ENCODE data around the gene CTSE. TPM values are rescaled to one million over a fixed set of nuclear protein-coding genes. Genes with fewer than 3 reads are reported as not detected.

The CTSE gene
- total and polyA plus RNA-seq, 2 of the 13 experiments (the other 11 are each of a cell fraction or from before 2014, with no cell fraction given) = 0.50 to 0.69 TPM

DNA sequence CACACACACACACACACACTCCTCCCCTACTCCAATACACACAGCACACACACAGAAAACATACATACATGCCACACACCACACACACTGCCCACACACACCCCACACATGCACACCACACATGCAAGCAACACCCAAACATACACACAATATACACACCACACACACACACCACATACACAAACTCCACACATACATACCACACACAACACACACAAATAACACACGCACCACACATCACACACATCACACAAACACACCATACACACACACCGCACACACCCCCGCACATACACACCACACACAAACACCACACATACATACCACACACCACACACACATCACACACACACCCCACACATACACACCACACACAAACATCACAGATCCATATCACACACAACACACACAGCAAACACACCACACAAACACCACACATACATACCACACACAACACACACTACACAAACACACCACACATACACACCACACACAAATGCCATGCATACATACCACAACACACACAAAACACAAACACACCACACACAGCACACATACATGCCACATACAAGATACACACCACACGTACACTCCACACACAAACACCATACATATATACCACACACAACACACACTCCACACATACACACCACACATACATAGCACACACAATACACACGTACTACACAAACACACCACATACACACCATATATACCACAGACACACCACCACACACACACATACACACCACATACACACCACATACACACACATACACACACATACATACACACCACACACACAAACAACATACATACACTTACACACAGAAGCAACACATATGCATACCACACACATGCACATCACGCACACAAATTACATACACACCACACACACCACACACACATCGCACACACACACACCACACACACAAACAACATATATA lies 19.6 kb downstream of the CTSE start:
- no TSS peak for BruUV-seq (replicated peaks)
- intact Hi-C loops (cut with micrococcal nuclease; ENCODE audit: unreplicated experiment) = no loop called here
- in situ Hi-C loops (cut with HindIII; ENCODE audit: extremely low pct_ligation_motif_present, low pct_unique_long_range_greater_than_20kb) = no loop called here
- Histone ChIP-seq H3K4me1 (ENCODE audit: insufficient read depth, low read length) (peaks cover 6% of the 10 kb centered on the region), H3K36me3 (replicated peaks in 1 of 2; ENCODE audit: control insufficient read depth in 1 of 2, insufficient read depth in 2 of 2, low read length in 2 of 2) (no peaks in the 10 kb centered on the region), H3K9ac (ENCODE audit: insufficient read depth, low read depth, low read length) (no peak overlapping the region), H3K4me3 (replicated peaks in 1 of 3; ENCODE audit: insufficient read depth in 1 of 3, low read depth in 2 of 3, low read length in 3 of 3) (no peak overlapping the region), H3K4me2 (ENCODE audit: low read depth, low read length) (no peak overlapping the region), H3K27me3 (ENCODE audit: control insufficient read depth in 1 of 2, insufficient read depth in 2 of 2, low read length in 2 of 2) (peaks cover 0 to 10% of the 10 kb centered on the region in 2 experiments; a peak in 3 of 5 replicates), H2AFZ (ENCODE audit: low read length) (no peak overlapping the region), H4K20me1 (ENCODE audit: insufficient read depth, low read length) (no peaks in the 10 kb centered on the region), H3K9me3 (ENCODE audit: low read length) (no peaks in the 10 kb centered on the region), H3K27ac (ENCODE audit: extremely low read length, insufficient read depth, low read length) (no peak overlapping the region), H3K79me2 (ENCODE audit: insufficient read depth, low read length) (no peaks in the 10 kb centered on the region)
- POLR2A ChIA-PET = no interaction called here
- 74% methylated on average over 7 of the region's 7 CpGs for WGBS (ENCODE audit: low lambda C conversion rate)
- CTCF ChIA-PET (ENCODE audit: low intra/inter-chr PET ratio, low total read pairs) = no interaction called here
- DNase-seq (ENCODE audit: low spot score) (no peak), FAIRE-seq (no peak), ATAC-seq (no peak)
- TF ChIP-seq ZNF761 (CRISPR knock-in tag; conservative IDR thresholded peaks at IDR 0.05) (no peak), ZNF788 (CRISPR knock-in tag; IDR thresholded peaks at IDR 0.05; ENCODE audit: borderline replicate concordance) (no peak), FOXA3 (CRISPR knock-in tag; IDR thresholded peaks at IDR 0.05) (no peak), ELF4 (CRISPR knock-in tag; IDR thresholded peaks at IDR 0.05; ENCODE audit: borderline replicate concordance) (no peak), TCF7L2 (IDR thresholded peaks at IDR 0.05; ENCODE audit: low read depth, low read length) (no peak), ZFP90 (CRISPR knock-in tag; IDR thresholded peaks at IDR 0.05; ENCODE audit: borderline replicate concordance) (no peak)
- TF ChIP-seq, protein P1, sequence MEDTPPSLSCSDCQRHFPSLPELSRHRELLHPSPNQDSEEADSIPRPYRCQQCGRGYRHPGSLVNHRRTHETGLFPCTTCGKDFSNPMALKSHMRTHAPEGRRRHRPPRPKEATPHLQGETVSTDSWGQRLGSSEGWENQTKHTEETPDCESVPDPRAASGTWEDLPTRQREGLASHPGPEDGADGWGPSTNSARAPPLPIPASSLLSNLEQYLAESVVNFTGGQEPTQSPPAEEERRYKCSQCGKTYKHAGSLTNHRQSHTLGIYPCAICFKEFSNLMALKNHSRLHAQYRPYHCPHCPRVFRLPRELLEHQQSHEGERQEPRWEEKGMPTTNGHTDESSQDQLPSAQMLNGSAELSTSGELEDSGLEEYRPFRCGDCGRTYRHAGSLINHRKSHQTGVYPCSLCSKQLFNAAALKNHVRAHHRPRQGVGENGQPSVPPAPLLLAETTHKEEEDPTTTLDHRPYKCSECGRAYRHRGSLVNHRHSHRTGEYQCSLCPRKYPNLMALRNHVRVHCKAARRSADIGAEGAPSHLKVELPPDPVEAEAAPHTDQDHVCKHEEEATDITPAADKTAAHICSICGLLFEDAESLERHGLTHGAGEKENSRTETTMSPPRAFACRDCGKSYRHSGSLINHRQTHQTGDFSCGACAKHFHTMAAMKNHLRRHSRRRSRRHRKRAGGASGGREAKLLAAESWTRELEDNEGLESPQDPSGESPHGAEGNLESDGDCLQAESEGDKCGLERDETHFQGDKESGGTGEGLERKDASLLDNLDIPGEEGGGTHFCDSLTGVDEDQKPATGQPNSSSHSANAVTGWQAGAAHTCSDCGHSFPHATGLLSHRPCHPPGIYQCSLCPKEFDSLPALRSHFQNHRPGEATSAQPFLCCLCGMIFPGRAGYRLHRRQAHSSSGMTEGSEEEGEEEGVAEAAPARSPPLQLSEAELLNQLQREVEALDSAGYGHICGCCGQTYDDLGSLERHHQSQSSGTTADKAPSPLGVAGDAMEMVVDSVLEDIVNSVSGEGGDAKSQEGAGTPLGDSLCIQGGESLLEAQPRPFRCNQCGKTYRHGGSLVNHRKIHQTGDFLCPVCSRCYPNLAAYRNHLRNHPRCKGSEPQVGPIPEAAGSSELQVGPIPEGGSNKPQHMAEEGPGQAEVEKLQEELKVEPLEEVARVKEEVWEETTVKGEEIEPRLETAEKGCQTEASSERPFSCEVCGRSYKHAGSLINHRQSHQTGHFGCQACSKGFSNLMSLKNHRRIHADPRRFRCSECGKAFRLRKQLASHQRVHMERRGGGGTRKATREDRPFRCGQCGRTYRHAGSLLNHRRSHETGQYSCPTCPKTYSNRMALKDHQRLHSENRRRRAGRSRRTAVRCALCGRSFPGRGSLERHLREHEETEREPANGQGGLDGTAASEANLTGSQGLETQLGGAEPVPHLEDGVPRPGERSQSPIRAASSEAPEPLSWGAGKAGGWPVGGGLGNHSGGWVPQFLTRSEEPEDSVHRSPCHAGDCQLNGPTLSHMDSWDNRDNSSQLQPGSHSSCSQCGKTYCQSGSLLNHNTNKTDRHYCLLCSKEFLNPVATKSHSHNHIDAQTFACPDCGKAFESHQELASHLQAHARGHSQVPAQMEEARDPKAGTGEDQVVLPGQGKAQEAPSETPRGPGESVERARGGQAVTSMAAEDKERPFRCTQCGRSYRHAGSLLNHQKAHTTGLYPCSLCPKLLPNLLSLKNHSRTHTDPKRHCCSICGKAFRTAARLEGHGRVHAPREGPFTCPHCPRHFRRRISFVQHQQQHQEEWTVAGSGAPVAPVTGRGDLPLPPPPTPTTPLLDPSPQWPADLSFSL (CRISPR knock-in tag; IDR thresholded peaks at IDR 0.05) = peak; percentile 94
- TF ChIP-seq, protein P2, sequence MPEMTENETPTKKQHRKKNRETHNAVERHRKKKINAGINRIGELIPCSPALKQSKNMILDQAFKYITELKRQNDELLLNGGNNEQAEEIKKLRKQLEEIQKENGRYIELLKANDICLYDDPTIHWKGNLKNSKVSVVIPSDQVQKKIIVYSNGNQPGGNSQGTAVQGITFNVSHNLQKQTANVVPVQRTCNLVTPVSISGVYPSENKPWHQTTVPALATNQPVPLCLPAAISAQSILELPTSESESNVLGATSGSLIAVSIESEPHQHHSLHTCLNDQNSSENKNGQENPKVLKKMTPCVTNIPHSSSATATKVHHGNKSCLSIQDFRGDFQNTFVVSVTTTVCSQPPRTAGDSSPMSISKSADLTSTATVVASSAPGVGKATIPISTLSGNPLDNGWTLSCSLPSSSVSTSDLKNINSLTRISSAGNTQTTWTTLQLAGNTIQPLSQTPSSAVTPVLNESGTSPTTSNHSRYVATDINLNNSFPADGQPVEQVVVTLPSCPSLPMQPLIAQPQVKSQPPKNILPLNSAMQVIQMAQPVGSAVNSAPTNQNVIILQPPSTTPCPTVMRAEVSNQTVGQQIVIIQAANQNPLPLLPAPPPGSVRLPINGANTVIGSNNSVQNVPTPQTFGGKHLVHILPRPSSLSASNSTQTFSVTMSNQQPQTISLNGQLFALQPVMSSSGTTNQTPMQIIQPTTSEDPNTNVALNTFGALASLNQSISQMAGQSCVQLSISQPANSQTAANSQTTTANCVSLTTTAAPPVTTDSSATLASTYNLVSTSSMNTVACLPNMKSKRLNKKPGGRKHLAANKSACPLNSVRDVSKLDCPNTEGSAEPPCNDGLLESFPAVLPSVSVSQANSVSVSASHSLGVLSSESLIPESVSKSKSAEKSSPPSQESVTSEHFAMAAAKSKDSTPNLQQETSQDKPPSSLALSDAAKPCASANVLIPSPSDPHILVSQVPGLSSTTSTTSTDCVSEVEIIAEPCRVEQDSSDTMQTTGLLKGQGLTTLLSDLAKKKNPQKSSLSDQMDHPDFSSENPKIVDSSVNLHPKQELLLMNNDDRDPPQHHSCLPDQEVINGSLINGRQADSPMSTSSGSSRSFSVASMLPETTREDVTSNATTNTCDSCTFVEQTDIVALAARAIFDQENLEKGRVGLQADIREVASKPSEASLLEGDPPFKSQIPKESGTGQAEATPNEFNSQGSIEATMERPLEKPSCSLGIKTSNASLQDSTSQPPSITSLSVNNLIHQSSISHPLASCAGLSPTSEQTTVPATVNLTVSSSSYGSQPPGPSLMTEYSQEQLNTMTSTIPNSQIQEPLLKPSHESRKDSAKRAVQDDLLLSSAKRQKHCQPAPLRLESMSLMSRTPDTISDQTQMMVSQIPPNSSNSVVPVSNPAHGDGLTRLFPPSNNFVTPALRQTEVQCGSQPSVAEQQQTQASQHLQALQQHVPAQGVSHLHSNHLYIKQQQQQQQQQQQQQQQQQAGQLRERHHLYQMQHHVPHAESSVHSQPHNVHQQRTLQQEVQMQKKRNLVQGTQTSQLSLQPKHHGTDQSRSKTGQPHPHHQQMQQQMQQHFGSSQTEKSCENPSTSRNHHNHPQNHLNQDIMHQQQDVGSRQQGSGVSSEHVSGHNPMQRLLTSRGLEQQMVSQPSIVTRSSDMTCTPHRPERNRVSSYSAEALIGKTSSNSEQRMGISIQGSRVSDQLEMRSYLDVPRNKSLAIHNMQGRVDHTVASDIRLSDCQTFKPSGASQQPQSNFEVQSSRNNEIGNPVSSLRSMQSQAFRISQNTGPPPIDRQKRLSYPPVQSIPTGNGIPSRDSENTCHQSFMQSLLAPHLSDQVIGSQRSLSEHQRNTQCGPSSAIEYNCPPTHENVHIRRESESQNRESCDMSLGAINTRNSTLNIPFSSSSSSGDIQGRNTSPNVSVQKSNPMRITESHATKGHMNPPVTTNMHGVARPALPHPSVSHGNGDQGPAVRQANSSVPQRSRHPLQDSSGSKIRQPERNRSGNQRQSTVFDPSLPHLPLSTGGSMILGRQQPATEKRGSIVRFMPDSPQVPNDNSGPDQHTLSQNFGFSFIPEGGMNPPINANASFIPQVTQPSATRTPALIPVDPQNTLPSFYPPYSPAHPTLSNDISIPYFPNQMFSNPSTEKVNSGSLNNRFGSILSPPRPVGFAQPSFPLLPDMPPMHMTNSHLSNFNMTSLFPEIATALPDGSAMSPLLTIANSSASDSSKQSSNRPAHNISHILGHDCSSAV (CRISPR knock-in tag; IDR thresholded peaks at IDR 0.05; ENCODE audit: borderline replicate concordance) = no peak

Data from HepG2 (cell line).